Activated gamma-delta T cell treated with Interleukin-2 at 50 U/mL for 16 hours (primary cell): Measurements from ENCODE around the gene LRRIQ1.

Experiments used
- DNase-seq: peaks from one replicate; pipeline ENCODE4 v3.0.0-alpha.2; 2020

The LRRIQ1 gene

GRCh38 chr12:85281636-85282312 lies 245.6 kb downstream of the LRRIQ1 start:
- DNase-seq = no peak

GRCh38 chr12:85283560-85283959 lies 247.4 kb downstream of the LRRIQ1 start:
- DNase-seq = no peak
